Endothelial cell of umbilical vein (primary cell): ENCODE data around the gene TECPR2. TPM values are rescaled to one million over a fixed set of nuclear protein-coding genes. Genes with fewer than 3 reads are reported as not detected.

Experiments
- BruUV-seq: library from RNA; stranded (reverse); fragments of 400-500 nt; replicated peaks from 2 replicates; lab custom pipeline; 2021; lab: Mats Ljungman, UMichigan
- CTCF ChIA-PET: fragments of 300-600, 350-600 bp; sonication (Branson Sonifier 250); formaldehyde crosslinking; loops from one replicate; lab custom pipeline; 2021; ENCODE audit warnings: antibody characterized with exemption, inconsistent platforms; lab: Charles Lee
- POLR2A ChIA-PET: fragments of 300-600, 350-600 bp; sonication (Branson Sonifier 250); formaldehyde crosslinking; loops from one replicate; lab custom pipeline; 2021; ENCODE audit warnings: antibody characterized with exemption, inconsistent platforms; lab: Charles Lee
- DNase-seq: peaks from one replicate; pipeline ENCODE4 v3.0.0-alpha.2; 2011; ENCODE audit warnings: low read depth, low spot score
- FAIRE-seq: peaks from 2 replicates; lab custom pipeline; 2011; peaks lifted over from hg19 to GRCh38; lab: Jason Lieb, UNC
- H2AFZ ChIP-seq: 2 replicates; pipeline ENCODE4 v1.6.0; 2012; ENCODE audit warnings: low read depth, low read length, control low read depth, inconsistent platforms
- H3K27ac ChIP-seq: 2 replicates; pipeline ENCODE4 v1.5.1; 2011; ENCODE audit warnings: low read depth, mild to moderate bottlenecking, control low read depth, low read length, moderate library complexity; ENCODE audit not compliant: insufficient read depth
- H3K27me3 ChIP-seq, 2 experiments: 2 replicates each; pipeline versions ENCODE4 v1.6.0 to v1.6.1; 2011; ENCODE audit warnings: low read length in 2 of 2, mixed read lengths in 1 of 2; ENCODE audit not compliant: control insufficient read depth in 2 of 2, insufficient read depth in 2 of 2
- H3K36me3 ChIP-seq, 2 experiments: 2 replicates in 1 of 2; 3 replicates in 1 of 2; pipeline ENCODE4 v1.5.1; 2011; ENCODE audit warnings: low read length in 2 of 2, mild to moderate bottlenecking in 1 of 2, moderate library complexity in 1 of 2; ENCODE audit not compliant: control insufficient read depth in 2 of 2, insufficient read depth in 2 of 2; ENCODE audit errors: extremely low read depth in 1 of 2
- H3K4me1 ChIP-seq: 3 replicates; pipeline ENCODE4 v1.5.1; 2011; ENCODE audit warnings: mild to moderate bottlenecking, low read length; ENCODE audit not compliant: control insufficient read depth, insufficient read depth; ENCODE audit errors: extremely low read depth
- H3K4me2 ChIP-seq: 2 replicates; pipeline ENCODE4 v1.6.1; 2011; ENCODE audit warnings: low read length, control low read depth, mixed read lengths; ENCODE audit not compliant: insufficient read depth
- H3K4me3 ChIP-seq, 3 experiments: fragments of 200-600 bp in 1 of 3; sonication (generic), shearing (Covaris generic) in 1 of 3; replicated peaks in 1 of 3; 2 replicates each; pipeline ENCODE4 v1.5.1; 2011 to 2016; ENCODE audit warnings: control low read depth in 3 of 3, low read length in 3 of 3, mild to moderate bottlenecking in 2 of 3, inconsistent platforms in 1 of 3, low read depth in 1 of 3, moderate library complexity in 1 of 3; ENCODE audit not compliant: insufficient read depth in 1 of 3
- H3K79me2 ChIP-seq: 2 replicates; pipeline ENCODE4 v1.6.0; 2012; ENCODE audit warnings: low read length, inconsistent platforms; ENCODE audit not compliant: control insufficient read depth, insufficient read depth
- H3K9ac ChIP-seq: replicated peaks from 2 replicates; pipeline ENCODE3; 2011; ENCODE audit warnings: low read length, control low read depth; ENCODE audit not compliant: insufficient read depth; ENCODE audit errors: extremely low read depth
- H3K9me1 ChIP-seq: replicated peaks from 3 replicates; pipeline ENCODE4 v1.6.0; 2011; ENCODE audit warnings: mild to moderate bottlenecking, low read length; ENCODE audit not compliant: control insufficient read depth, insufficient read depth; ENCODE audit errors: extremely low read depth
- H3K9me3 ChIP-seq: replicated peaks from 2 replicates; pipeline ENCODE4 v1.5.1; 2012; ENCODE audit warnings: low read length, inconsistent platforms; ENCODE audit not compliant: control insufficient read depth, insufficient read depth
- H4K20me1 ChIP-seq: replicated peaks from 2 replicates; pipeline ENCODE3; 2011; ENCODE audit warnings: mild to moderate bottlenecking, low read length; ENCODE audit not compliant: control insufficient read depth, insufficient read depth; ENCODE audit errors: extremely low read depth
- CTCF ChIP-seq, 2 donors: IDR thresholded peaks; 1 replicate in 1 of 2; 2 replicates in 1 of 2; pipeline ENCODE4 v1.5.1; 2011; ENCODE audit warnings: low read length in 2 of 2, mild to moderate bottlenecking in 2 of 2, moderate library complexity in 2 of 2, control low read depth in 1 of 2, inconsistent platforms in 1 of 2, low read depth in 1 of 2; ENCODE audit not compliant: insufficient read depth in 1 of 2; ENCODE audit errors: extremely low read depth in 1 of 2
- EZH2 ChIP-seq: IDR thresholded peaks from 2 replicates; pipeline ENCODE4 v1.6.1; 2012; ENCODE audit warnings: borderline replicate concordance, low read depth, mild to moderate bottlenecking, moderate library complexity, low read length, inconsistent platforms; ENCODE audit not compliant: severe bottlenecking
- FOS ChIP-seq: IDR thresholded peaks from 2 replicates; pipeline ENCODE4 v1.6.1; 2011; ENCODE audit warnings: mild to moderate bottlenecking, low read length, moderate library complexity, borderline replicate concordance; ENCODE audit not compliant: insufficient read depth
- GATA2 ChIP-seq: IDR thresholded peaks from 2 replicates; pipeline ENCODE4 v1.7.0; 2011; ENCODE audit warnings: low read depth, mild to moderate bottlenecking, moderate library complexity, mixed read lengths, low read length; ENCODE audit not compliant: insufficient read length, insufficient read depth
- JUN ChIP-seq: IDR thresholded peaks from 2 replicates; pipeline ENCODE4 v1.6.1; 2011; ENCODE audit warnings: borderline replicate concordance, low read depth; ENCODE audit not compliant: insufficient read length, insufficient read depth
- MYC ChIP-seq: IDR thresholded peaks from one replicate; pipeline ENCODE4 v1.6.1; 2011; ENCODE audit warnings: mild to moderate bottlenecking, low read depth, low read length
- POLR2A ChIP-seq: IDR thresholded peaks from 2 replicates; pipeline ENCODE4 v1.6.1; 2012; ENCODE audit warnings: low read depth, mild to moderate bottlenecking, control low read depth, low read length
- POLR2AphosphoS5 ChIP-seq: IDR thresholded peaks from 2 replicates; pipeline ENCODE4 v1.6.1; 2012; ENCODE audit warnings: low read depth, mild to moderate bottlenecking, control low read depth, low read length, moderate library complexity; ENCODE audit not compliant: insufficient read depth
- dilution Hi-C: fragments of 300-500 bp; cut with MboI; formaldehyde crosslinking; loops from one replicate; pipeline ENCODE4 v1.15.0; 2019; ENCODE audit warnings: low sequenced_read_pairs; ENCODE audit not compliant: extremely low pct_ligation_motif_present
- intact Hi-C: fragments of 100-400 bp; cut with micrococcal nuclease; formaldehyde crosslinking; loops from one replicate; pipeline ENCODE4 v1.10.0; 2022
- polyA plus RNA-seq, 4 experiments: library from polyadenylated mRNA; depleted of rRNA in 3 of 4; stranded (reverse) in 3 of 4; unstranded in 1 of 4; fragments of >200 nt; gene quantifications; 2 replicates each; pipeline versions ENCODE4 v1.2.1 to v1.2.3, GENCODE V29; 2011 to 2012; ENCODE audit warnings: missing spikeins in 1 of 4
- total RNA-seq: library from RNA; stranded (reverse); gene quantifications from 2 replicates; pipeline ENCODE4 v1.2.3, GENCODE V29; 2021
- TF ChIP-seq, protein P1 (sequence below): IDR thresholded peaks from 2 replicates; pipeline ENCODE4 v1.6.1; 2011; ENCODE audit not compliant: insufficient read depth, insufficient read length

The TECPR2 gene
- total and polyA plus RNA-seq, 2 donors (not counting 3 experiments of a cell fraction or from before 2014, with no cell fraction given): 8.9 to 21.5 TPM

DNA sequence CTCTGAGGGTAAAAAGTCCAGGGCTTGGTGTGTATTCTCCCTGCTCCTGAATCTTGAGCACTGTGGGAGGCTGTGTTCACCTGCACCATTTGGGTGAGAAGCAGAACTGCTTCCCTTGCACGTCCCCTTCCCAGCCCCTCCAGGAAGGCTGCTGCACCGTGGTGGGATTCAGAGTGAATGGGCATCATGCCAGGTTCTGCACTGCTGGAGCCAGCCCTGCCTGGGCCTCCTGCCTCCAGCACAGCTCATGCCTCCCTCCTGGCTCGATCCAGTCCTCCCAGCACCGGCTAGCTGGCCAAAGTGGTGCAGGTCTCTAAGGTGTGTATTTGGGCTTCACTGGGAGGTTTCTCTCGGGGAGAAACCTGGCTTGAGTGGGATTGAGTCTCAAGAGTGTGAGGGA, 92.0 kb downstream of the TECPR2 start:
- no peak for FAIRE-seq
- no TSS peak for BruUV-seq
- dilution Hi-C loops: no loop called here
- no peak overlapping the region for H3K4me3 ChIP-seq
- H3K9me1 ChIP-seq: no peaks in the 10 kb centered on the region
- H3K36me3 ChIP-seq: peaks cover 0 to 33% of the 10 kb centered on the region in 2 experiments
- no peak for DNase-seq
- no peak overlapping the region for H3K9ac ChIP-seq
- no peaks in the 10 kb centered on the region for H4K20me1 ChIP-seq
- no peaks in the 10 kb centered on the region for H3K9me3 ChIP-seq
- no peaks in the 10 kb centered on the region for H3K27me3 ChIP-seq
- no peaks in the 10 kb centered on the region for H3K79me2 ChIP-seq
- H3K4me2 ChIP-seq: no peak overlapping the region
- no peak for TF ChIP-seq EZH2
- TF ChIP-seq, protein P1, sequence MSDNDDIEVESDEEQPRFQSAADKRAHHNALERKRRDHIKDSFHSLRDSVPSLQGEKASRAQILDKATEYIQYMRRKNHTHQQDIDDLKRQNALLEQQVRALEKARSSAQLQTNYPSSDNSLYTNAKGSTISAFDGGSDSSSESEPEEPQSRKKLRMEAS: no peak
- no peak for TF ChIP-seq CTCF (IDR thresholded peaks at IDR 0.05; ENCODE audit: extremely low read depth in 1 of 2, insufficient read depth in 1 of 2, low read depth in 1 of 2, low read length in 2 of 2)
- POLR2A ChIA-PET: no interaction called here
- no peaks in the 10 kb centered on the region for H3K4me1 ChIP-seq
- intact Hi-C loops: no loop called here
- H2AFZ ChIP-seq: no peak overlapping the region
- CTCF ChIA-PET: interaction anchor here (1.0 kb wide), 1 partner anchor 16 kb away, joined by 3 read pairs; no protein-coding TSS in a partner anchor
- no peak overlapping the region for H3K27ac ChIP-seq

GRCh38 chr14:102457509-102457908, 94.8 kb downstream of the TECPR2 start:
- Histone ChIP-seq H3K79me2 (no peaks in the 10 kb centered on the region), H3K36me3 (peaks cover 0 to 13% of the 10 kb centered on the region in 2 experiments), H3K27ac (no peak overlapping the region), H3K4me2 (no peak overlapping the region), H3K27me3 (no peaks in the 10 kb centered on the region), H3K9ac (no peak overlapping the region), H3K9me3 (no peaks in the 10 kb centered on the region), H3K9me1 (no peaks in the 10 kb centered on the region), H3K4me3 (no peak overlapping the region), H3K4me1 (no peaks in the 10 kb centered on the region), H4K20me1 (no peaks in the 10 kb centered on the region), H2AFZ (no peak overlapping the region)
- CTCF ChIA-PET: no interaction called here
- TF ChIP-seq, protein P1: no peak
- TF ChIP-seq POLR2AphosphoS5: no peak
- no peak for TF ChIP-seq EZH2
- no peak for TF ChIP-seq POLR2A
- no peak for TF ChIP-seq FOS
- TF ChIP-seq GATA2: no peak
- no peak for TF ChIP-seq CTCF (IDR thresholded peaks at IDR 0.05; ENCODE audit: extremely low read depth in 1 of 2, insufficient read depth in 1 of 2, low read depth in 1 of 2, low read length in 2 of 2)
- TF ChIP-seq JUN: no peak
- no peak for TF ChIP-seq MYC
- FAIRE-seq (no peak), DNase-seq (no peak)
- no TSS peak for BruUV-seq
- POLR2A ChIA-PET: no interaction called here
- dilution Hi-C loops: no loop called here
- intact Hi-C loops: no loop called here
